AG04450 (cell line): ENCODE results near the gene KRTAP5-5. TPM values are rescaled to one million over a fixed set of nuclear protein-coding genes. Genes with fewer than 3 reads are reported as not detected.

ENCODE experiments used
- CTCF ChIA-PET: fragments of 300-600, 350-600 bp; formaldehyde crosslinking; extraction: SDS; loops from one replicate; lab custom pipeline; 2022; ENCODE audit warnings: antibody characterized with exemption, inconsistent platforms; lab: Charles Lee
- POLR2A ChIA-PET: fragments of 350-600 bp; formaldehyde crosslinking; extraction: SDS; loops from one replicate; lab custom pipeline; 2021; ENCODE audit warnings: antibody characterized with exemption, inconsistent platforms; lab: Yijun Ruan, JAX
- DNase-seq: peaks from one replicate; pipeline ENCODE4 v3.0.0-alpha.2; 2011; ENCODE audit warnings: low read depth, low spot score
- H3K27ac ChIP-seq: one replicate; pipeline ENCODE4 v1.5.1; 2012; ENCODE audit warnings: low read depth, low read length, control low read depth
- H3K27me3 ChIP-seq: one replicate; pipeline ENCODE4 v1.6.0; 2012; ENCODE audit warnings: low read length; ENCODE audit not compliant: control insufficient read depth, insufficient read depth
- H3K4me3 ChIP-seq: 2 replicates; pipeline ENCODE4 v1.5.1; 2011; ENCODE audit warnings: mild to moderate bottlenecking, low read depth, low read length, control low read depth
- H3K9me3 ChIP-seq: 2 replicates; pipeline ENCODE4 v1.5.1; 2012; ENCODE audit warnings: low read length; ENCODE audit not compliant: control insufficient read depth, insufficient read depth
- CTCF ChIP-seq: IDR thresholded peaks from 2 replicates; pipeline ENCODE4 v1.5.1; 2011; ENCODE audit warnings: low read depth, low read length, control low read depth, inconsistent platforms
- polyA plus RNA-seq: library from polyadenylated mRNA; depleted of rRNA; stranded (reverse); fragments of >200 nt; gene quantifications from 2 replicates; pipeline ENCODE4 v1.2.3, GENCODE V29; 2011; rRNA removed

KRTAP5-5 gene
- polyA plus RNA-seq, 1 experiment, result not detected

GRCh38 chr11:1674173-1675131 lies 44.9 kb downstream of the KRTAP5-5 start:
- peaks cover 34% of the 10 kb centered on the region for H3K27me3 ChIP-seq
- POLR2A ChIA-PET, result no interaction called here
- H3K27ac ChIP-seq, result no peak overlapping the region
- H3K9me3 ChIP-seq, result no peaks in the 10 kb centered on the region; the same call in 1 of the 2 replicates
- CTCF ChIA-PET, result interaction anchor here (3.6 to 3.7 kb wide), 2 partner anchors 19 to 22 kb away, joined by 20 to 25 read pairs; no protein-coding TSS in a partner anchor
- DNase-seq, result no peak
- no peak for TF ChIP-seq CTCF
- H3K4me3 ChIP-seq, result no peak overlapping the region

- TF ChIP-seq CTCF, result no peak
- H3K27me3 ChIP-seq, result peaks cover 34% of the 10 kb centered on the region
- no peak overlapping the region for H3K4me3 ChIP-seq
- CTCF ChIA-PET, result interaction anchor here (1.7 to 3.7 kb wide), 3 partner anchors 18 to 325 kb away, joined by 3 to 25 read pairs (median 20); no protein-coding TSS in a partner anchor
- DNase-seq, result no peak
- peaks cover 3% of the 10 kb centered on the region; the same call in 1 of the 2 replicates for H3K9me3 ChIP-seq
- no peak overlapping the region for H3K27ac ChIP-seq
- POLR2A ChIA-PET, result no interaction called here
Measured at GRCh38 chr11:1675536-1676228, 46.1 kb downstream of the KRTAP5-5 start.

- Histone ChIP-seq H3K9me3 (peaks cover 3% of the 10 kb centered on the region; the same call in 1 of the 2 replicates), H3K27ac (no peak overlapping the region), H3K27me3 (peaks cover 34% of the 10 kb centered on the region), H3K4me3 (no peak overlapping the region)
- CTCF ChIA-PET, result interaction anchor here (1.7 to 3.7 kb wide), 3 partner anchors 17 to 325 kb away, joined by 3 to 25 read pairs (median 20); no protein-coding TSS in a partner anchor
- DNase-seq, result no peak
- no peak for TF ChIP-seq CTCF
- POLR2A ChIA-PET, result no interaction called here
Measured at GRCh38 chr11:1676229-1676740, 46.7 kb downstream of the KRTAP5-5 start.

- ChIA-PET POLR2A (interaction anchor here (0.6 kb wide), 1 partner anchor 11 kb away, joined by 3 read pairs; no protein-coding TSS in a partner anchor), CTCF (interaction anchor here (0.8 to 5.6 kb wide), 4 partner anchors 13 to 322 kb away, joined by 3 to 54 read pairs (median 12); no protein-coding TSS in a partner anchor)
- H3K9me3 ChIP-seq, result peaks cover 3% of the 10 kb centered on the region; the same call in 1 of the 2 replicates
- no peak overlapping the region for H3K4me3 ChIP-seq
- H3K27ac ChIP-seq, result no peak overlapping the region
- no peak for TF ChIP-seq CTCF
- H3K27me3 ChIP-seq, result peaks cover 13% of the 10 kb centered on the region
- DNase-seq, result no peak
Measured at GRCh38 chr11:1679881-1680280, 50.3 kb downstream of the KRTAP5-5 start.

Other genes starting within 250 kb of the KRTAP5-5 start
- gene BRSK2, start 239.8 kb upstream of the KRTAP5-5 start, polyA plus RNA-seq, result 0.11 and 0.12 TPM in 2 replicates
- gene MOB2, start 143.0 kb upstream of the KRTAP5-5 start, polyA plus RNA-seq, result 19.9 and 29.7 TPM in 2 replicates
- 1.5 and 2.1 TPM in 2 replicates for gene DUSP8, start 57.5 kb upstream of the KRTAP5-5 start, polyA plus RNA-seq
- gene KRTAP5-1, start 44.5 kb upstream of the KRTAP5-5 start, polyA plus RNA-seq, result not detected in 2 replicates
- not detected in 2 replicates for gene KRTAP5-2, start 31.5 kb upstream of the KRTAP5-5 start, polyA plus RNA-seq
- not detected in 2 replicates for gene KRTAP5-3, start 21.3 kb upstream of the KRTAP5-5 start, polyA plus RNA-seq
- gene KRTAP5-4, start 7.6 kb upstream of the KRTAP5-5 start, polyA plus RNA-seq, result not detected in 2 replicates
- gene KRTAP5-6, start 67.4 kb downstream of the KRTAP5-5 start, polyA plus RNA-seq, result not detected in 2 replicates
- 0.04 TPM in 1 of 2 replicates, not detected in the other for gene IFITM10, start 120.8 kb downstream of the KRTAP5-5 start, polyA plus RNA-seq
- gene CTSD, start 134.2 kb downstream of the KRTAP5-5 start, polyA plus RNA-seq, result 77.8 and 136 TPM in 2 replicates
- gene SYT8, start 205.2 kb downstream of the KRTAP5-5 start, polyA plus RNA-seq, result not detected in 2 replicates
- gene TNNI2, start 209.2 kb downstream of the KRTAP5-5 start, polyA plus RNA-seq, result not detected in 2 replicates
- 0.10 TPM in 1 of 2 replicates, not detected in the other for gene LSP1, start 223.3 kb downstream of the KRTAP5-5 start, polyA plus RNA-seq